ENCODE data around the gene TUBB4A.
"Not testable (repeated sequence)": the region's sequence is repeated elsewhere in the genome, so short reads cannot be mapped to it uniquely, and the experiment has no call there.

Gene TUBB4A

DNA sequence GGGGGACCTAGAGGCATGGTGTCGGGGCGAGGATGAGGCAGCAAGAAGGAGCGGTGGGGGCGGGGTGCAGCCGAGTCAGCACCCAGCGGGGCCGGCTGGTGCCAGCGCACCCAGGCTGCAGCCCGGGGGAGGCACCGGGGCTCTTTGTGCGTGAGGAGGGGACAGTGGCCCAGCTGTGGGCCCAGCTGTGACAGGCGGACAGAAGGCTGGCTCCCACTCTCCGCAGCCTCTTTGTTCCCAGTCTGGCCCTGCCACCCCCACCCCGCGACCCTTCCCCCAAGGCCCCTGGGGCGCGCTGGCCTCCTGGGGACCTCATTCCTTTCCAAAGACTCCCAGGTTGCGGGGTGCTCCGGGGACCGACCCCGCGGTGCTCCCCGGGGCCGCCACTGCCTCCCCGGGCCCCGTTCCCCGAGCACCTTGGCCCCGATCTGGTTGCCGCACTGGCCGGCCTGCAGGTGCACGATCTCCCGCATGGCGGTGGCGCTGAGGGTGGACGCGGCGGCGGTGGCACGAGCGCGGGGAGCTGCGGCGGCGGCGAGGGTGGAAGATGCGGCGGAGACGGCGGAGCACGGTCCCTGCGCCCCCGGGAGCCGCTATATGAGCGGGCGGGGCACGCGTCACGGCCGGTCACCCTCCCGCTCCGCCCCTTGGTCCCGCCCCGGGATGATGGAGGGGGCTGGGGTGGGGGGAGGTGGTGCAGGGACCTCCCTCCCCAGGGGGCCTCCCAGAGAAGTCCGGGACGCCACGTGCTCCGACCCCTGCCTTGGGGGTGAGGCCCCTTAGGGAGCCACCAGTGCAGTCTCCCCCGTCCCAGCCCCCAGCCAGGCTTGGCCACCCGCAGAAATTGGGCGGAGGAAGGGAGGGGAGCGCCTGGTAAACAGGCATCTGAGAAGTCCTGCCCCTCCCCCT lies at the start of gene TUBB4A:
Gene TUBB4A, minus strand, starts transcription at position 570 of the 909 bp plus-strand sequence. Its CDS starts 97 bp downstream, at position 473.
- DNase-seq (ENCODE audit: low read depth), result peak; percentile 38
- TF ChIP-seq, protein P1, sequence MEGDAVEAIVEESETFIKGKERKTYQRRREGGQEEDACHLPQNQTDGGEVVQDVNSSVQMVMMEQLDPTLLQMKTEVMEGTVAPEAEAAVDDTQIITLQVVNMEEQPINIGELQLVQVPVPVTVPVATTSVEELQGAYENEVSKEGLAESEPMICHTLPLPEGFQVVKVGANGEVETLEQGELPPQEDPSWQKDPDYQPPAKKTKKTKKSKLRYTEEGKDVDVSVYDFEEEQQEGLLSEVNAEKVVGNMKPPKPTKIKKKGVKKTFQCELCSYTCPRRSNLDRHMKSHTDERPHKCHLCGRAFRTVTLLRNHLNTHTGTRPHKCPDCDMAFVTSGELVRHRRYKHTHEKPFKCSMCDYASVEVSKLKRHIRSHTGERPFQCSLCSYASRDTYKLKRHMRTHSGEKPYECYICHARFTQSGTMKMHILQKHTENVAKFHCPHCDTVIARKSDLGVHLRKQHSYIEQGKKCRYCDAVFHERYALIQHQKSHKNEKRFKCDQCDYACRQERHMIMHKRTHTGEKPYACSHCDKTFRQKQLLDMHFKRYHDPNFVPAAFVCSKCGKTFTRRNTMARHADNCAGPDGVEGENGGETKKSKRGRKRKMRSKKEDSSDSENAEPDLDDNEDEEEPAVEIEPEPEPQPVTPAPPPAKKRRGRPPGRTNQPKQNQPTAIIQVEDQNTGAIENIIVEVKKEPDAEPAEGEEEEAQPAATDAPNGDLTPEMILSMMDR (IDR thresholded peaks at IDR 0.05; ENCODE audit: insufficient read depth, low read depth, low read length, missing control alignments), result no peak
- H3K4me3 ChIP-seq (ENCODE audit: low read depth, low read length), result peak within 1 kb of the TSS; percentile 66

DNA sequence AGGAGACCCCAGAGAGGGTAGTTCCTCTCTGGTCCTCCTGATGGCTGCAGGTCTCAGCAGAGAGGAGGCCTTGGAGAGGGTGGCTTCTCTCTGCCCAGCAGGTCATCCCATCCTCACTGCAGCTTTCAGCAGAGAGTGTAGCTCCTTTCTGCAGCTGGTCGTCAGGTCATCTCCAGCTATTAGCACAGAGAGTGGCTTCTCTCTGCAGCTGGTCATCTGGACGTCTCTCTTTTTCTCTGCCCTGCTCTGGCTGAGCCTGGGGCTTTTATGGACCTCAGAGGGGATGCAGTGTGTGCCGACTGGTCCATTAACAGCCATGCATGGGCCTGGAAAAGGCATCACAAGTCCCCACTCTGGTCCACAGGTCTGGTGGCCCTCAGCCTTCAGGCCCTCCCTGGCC lies 49.0 kb upstream of the TUBB4A start:
- TF ChIP-seq, protein P1 (IDR thresholded peaks at IDR 0.05; ENCODE audit: insufficient read depth, low read depth, low read length, missing control alignments), result no peak
- H3K4me3 ChIP-seq (ENCODE audit: low read depth, low read length), result no peak overlapping the region
- no peak for DNase-seq (ENCODE audit: low read depth)

- not testable (repeated sequence) for DNase-seq (ENCODE audit: low read depth); H3K4me3 ChIP-seq (ENCODE audit: low read depth, low read length)
These were observed 48.6 kb upstream of the TUBB4A start for GRCh38 chr19:6550679-6551078.

- TF ChIP-seq, protein P1 (IDR thresholded peaks at IDR 0.05; ENCODE audit: insufficient read depth, low read depth, low read length, missing control alignments), result no peak
These were observed 41.8 kb upstream of the TUBB4A start for GRCh38 chr19:6543866-6544347.

DNA sequence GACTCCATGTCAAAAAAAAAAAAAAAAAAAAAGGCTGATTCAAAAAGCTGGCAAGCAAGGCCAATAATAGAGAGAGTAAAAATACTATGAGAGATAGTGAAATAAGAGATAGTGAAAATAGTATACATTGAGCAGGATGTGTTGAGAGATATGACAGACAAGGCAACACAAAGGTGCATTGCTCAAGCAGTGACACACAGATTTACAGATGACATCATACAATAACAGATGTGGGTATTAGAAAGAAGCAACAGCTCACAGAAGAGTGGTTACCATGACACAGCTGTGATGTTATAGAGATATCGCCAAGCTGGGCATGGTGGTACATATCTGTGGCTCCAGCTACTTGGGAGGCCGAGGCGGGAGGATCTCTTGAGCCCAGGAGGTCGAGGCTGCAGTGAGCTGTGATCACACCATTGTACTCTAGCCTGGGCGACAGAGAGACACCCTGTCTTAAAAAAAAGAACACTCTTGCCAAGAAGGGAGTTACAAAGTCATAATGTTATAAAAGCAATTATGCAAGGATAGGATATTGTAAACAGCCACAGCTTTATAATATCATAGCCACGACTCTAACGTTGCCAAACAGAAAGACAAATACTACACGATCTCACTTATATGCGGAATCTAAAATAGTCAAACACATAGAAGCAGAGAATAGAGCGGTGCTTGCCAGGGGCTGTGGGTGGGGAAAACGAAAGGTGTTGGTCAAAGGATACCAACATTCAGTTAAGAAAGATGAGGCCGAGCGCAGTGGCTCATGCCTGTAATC lies 39.0 kb upstream of the TUBB4A start:
- peak; percentile 22 for DNase-seq (ENCODE audit: low read depth)
- H3K4me3 ChIP-seq (ENCODE audit: low read depth, low read length), result no peak overlapping the region
- TF ChIP-seq, protein P1 (IDR thresholded peaks at IDR 0.05; ENCODE audit: insufficient read depth, low read depth, low read length, missing control alignments), result no peak

More at GRCh38 chr19:6543866-6544347, 41.8 kb upstream of the TUBB4A start:
- DNase-seq (ENCODE audit: low read depth), result peak; percentile 89
- H3K4me3 ChIP-seq (ENCODE audit: low read depth, low read length), result peak overlapping the region; percentile 9; the same call in 1 of the 2 replicates

GRCh38 chr19:6539514-6539913 lies 37.4 kb upstream of the TUBB4A start:
- peak; percentile 26 for DNase-seq (ENCODE audit: low read depth)

More at GRCh38 chr19:6539514-6539913, 37.4 kb upstream of the TUBB4A start:
- TF ChIP-seq, protein P1 (IDR thresholded peaks at IDR 0.05; ENCODE audit: insufficient read depth, low read depth, low read length, missing control alignments), result no peak
- no peak overlapping the region for H3K4me3 ChIP-seq (ENCODE audit: low read depth, low read length)
